HL-60 (cell line): ENCODE data around the gene HEXD.

Source experiments
- DNase-seq, 2 experiments: peaks; one replicate each; pipeline ENCODE4 v3.0.0-alpha.2; 2010 to 2020; ENCODE audit warnings: low read depth in 1 of 2, low spot score in 1 of 2
- H3K27ac ChIP-seq: fragments of 250-450 bp; sonication (Bioruptor Pico); replicated peaks from 2 replicates; pipeline ENCODE4 v1.5.1; 2020; ENCODE audit warnings: mild to moderate bottlenecking, moderate library complexity
- H3K27me3 ChIP-seq: fragments of 250-450 bp; sonication (Bioruptor Pico); 2 replicates; pipeline ENCODE4 v1.5.1; 2021; ENCODE audit warnings: mild to moderate bottlenecking, moderate library complexity; ENCODE audit not compliant: insufficient read depth, poor library complexity, severe bottlenecking
- H3K4me3 ChIP-seq: replicated peaks from 2 replicates; pipeline ENCODE4 v1.5.1; 2011; ENCODE audit warnings: mild to moderate bottlenecking, control low read depth, low read length; ENCODE audit not compliant: insufficient read depth
- CTCF ChIP-seq: IDR thresholded peaks from one replicate; pipeline ENCODE4 v1.5.1; 2011; ENCODE audit warnings: low read length, control low read depth, inconsistent platforms; ENCODE audit not compliant: insufficient read depth
- GABPA ChIP-seq: IDR thresholded peaks from 2 replicates; pipeline ENCODE4 v1.6.1; 2012; ENCODE audit warnings: low read depth
- POLR2AphosphoS5 ChIP-seq: IDR thresholded peaks from 2 replicates; pipeline ENCODE4 v1.6.1; 2012; ENCODE audit warnings: low read depth
- REST ChIP-seq: IDR thresholded peaks from 2 replicates; pipeline ENCODE4 v1.6.1; 2012; ENCODE audit warnings: low read depth; ENCODE audit not compliant: insufficient replicate concordance
- SPI1 ChIP-seq: IDR thresholded peaks from 2 replicates; pipeline ENCODE4 v1.6.1; 2012; ENCODE audit warnings: low read depth, mild to moderate bottlenecking, borderline replicate concordance

Gene HEXD

GRCh38 chr17:82463391-82463790 is 45.2 kb downstream of the HEXD start:
- Histone ChIP-seq H3K27ac (no peak overlapping the region), H3K4me3 (no peak overlapping the region), H3K27me3 (no peaks in the 10 kb centered on the region)
- DNase-seq, result no peak
- TF ChIP-seq REST (no peak), GABPA (no peak), POLR2AphosphoS5 (no peak), SPI1 (no peak), CTCF (no peak)

- Histone ChIP-seq H3K27ac (no peak overlapping the region), H3K27me3 (no peaks in the 10 kb centered on the region), H3K4me3 (no peak overlapping the region)
- no peak for DNase-seq
- no peak for TF ChIP-seq GABPA
- TF ChIP-seq REST, result no peak
- no peak for TF ChIP-seq SPI1
- TF ChIP-seq POLR2AphosphoS5, result no peak
- TF ChIP-seq CTCF, result no peak
These were observed 45.9 kb downstream of the HEXD start for GRCh38 chr17:82463925-82464566.

- TF ChIP-seq CTCF, result no peak
- no peak overlapping the region for H3K4me3 ChIP-seq
- H3K27me3 ChIP-seq, result no peaks in the 10 kb centered on the region
- DNase-seq, result no peak
- H3K27ac ChIP-seq, result no peak overlapping the region
These were observed 46.4 kb downstream of the HEXD start for GRCh38 chr17:82464567-82464929.

DNA sequence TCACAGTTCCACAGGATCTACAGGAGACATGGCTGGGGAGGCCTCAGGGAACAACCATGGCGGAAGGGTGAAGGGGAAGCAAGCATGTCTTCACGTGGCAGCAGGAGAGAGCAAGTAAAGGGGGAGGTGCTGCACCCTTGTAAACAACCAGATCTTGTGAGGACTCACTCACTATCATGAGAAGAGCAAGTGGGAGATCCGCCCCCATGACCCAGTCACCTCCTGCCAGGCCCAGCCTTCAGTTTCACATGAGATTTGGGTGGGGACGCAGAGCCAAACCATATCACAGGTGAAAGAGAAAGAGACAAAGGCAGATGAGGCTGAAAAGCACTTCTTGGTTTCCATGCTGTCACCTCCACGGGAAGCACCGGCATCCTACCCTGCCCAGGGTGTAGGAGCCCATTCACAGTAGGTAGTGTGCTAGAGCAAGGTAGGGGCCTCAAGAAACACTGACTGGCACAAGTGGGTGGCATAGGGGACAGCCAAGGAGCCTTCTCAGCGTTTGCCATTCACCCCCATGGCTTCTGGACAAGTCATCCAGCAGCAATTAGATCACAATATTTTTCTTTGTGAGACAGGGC is 47.0 kb downstream of the HEXD start:
- no peak for DNase-seq
- Histone ChIP-seq H3K27ac (no peak overlapping the region), H3K27me3 (no peaks in the 10 kb centered on the region), H3K4me3 (no peak overlapping the region)
- TF ChIP-seq SPI1 (no peak), REST (no peak), POLR2AphosphoS5 (no peak), CTCF (no peak), GABPA (no peak)
